CD4-positive, alpha-beta T cell (primary cell): Measurements from ENCODE around the gene CACNG7. TPM values are rescaled to one million over a fixed set of nuclear protein-coding genes. Genes with fewer than 3 reads are reported as not detected.
A peak's percentile ranks its signal among the peaks of the same experiment; 100 is the strongest.

Source experiments
- ATAC-seq: fragments of 200-7000 bp; cut with Tn5 transposase; one replicate; pipeline ENCODE4 v1.10.0; 2022; ENCODE audit warnings: mild to moderate bottlenecking; ENCODE audit not compliant: poor library complexity
- CTCF ChIA-PET: fragments of 350-600 bp; sonication (Branson Sonifier 250); formaldehyde crosslinking; loops from one replicate; lab custom pipeline; 2021; ENCODE audit warnings: antibody characterized with exemption, inconsistent platforms; lab: Charles Lee
- POLR2A ChIA-PET: fragments of 350-600 bp; sonication (Branson Sonifier 250); formaldehyde crosslinking; loops from one replicate; lab custom pipeline; 2021; ENCODE audit warnings: antibody characterized with exemption, inconsistent platforms; lab: Charles Lee
- DNase-seq, 14 experiments: peaks; one replicate each; pipeline ENCODE4 v3.0.0-alpha.2; 2013 to 2020; ENCODE audit warnings: mixed read lengths in 2 of 14
- H3K27ac ChIP-seq, 2 donors: one replicate each; pipeline versions ENCODE4 v1.5.1 to v1.7.0; 2013; ENCODE audit warnings: low read length in 2 of 2, low read depth in 1 of 2, mild to moderate bottlenecking in 1 of 2
- H3K27me3 ChIP-seq, 2 experiments: 1 replicate in 1 of 2; 2 replicates in 1 of 2; pipeline versions ENCODE4 v1.6.1 to v1.7.0; 2013; ENCODE audit warnings: low read length in 2 of 2, control low read depth in 1 of 2, mild to moderate bottlenecking in 1 of 2, moderate library complexity in 1 of 2; ENCODE audit not compliant: insufficient read depth in 2 of 2, control insufficient read depth in 1 of 2
- H3K36me3 ChIP-seq: one replicate; pipeline ENCODE4 v1.6.1; 2013; ENCODE audit warnings: low read length, control low read depth; ENCODE audit not compliant: insufficient read depth
- H3K4me1 ChIP-seq: one replicate; pipeline ENCODE4 v1.6.1; 2013; ENCODE audit warnings: low read length, control low read depth; ENCODE audit not compliant: insufficient read depth
- H3K4me3 ChIP-seq: one replicate; pipeline ENCODE4 v1.5.1; 2013; ENCODE audit warnings: mild to moderate bottlenecking, low read length, moderate library complexity
- H3K9me3 ChIP-seq, 2 experiments: 1 replicate in 1 of 2; 2 replicates in 1 of 2; pipeline versions ENCODE4 v1.6.1 to v1.7.0; 2013; ENCODE audit warnings: low read length in 2 of 2, mild to moderate bottlenecking in 2 of 2, control low read depth in 1 of 2, moderate library complexity in 1 of 2; ENCODE audit not compliant: control insufficient read depth in 1 of 2, insufficient read depth in 1 of 2
- H3K27ac Mint-ChIP-seq: one replicate; pipeline ENCODE4 v1.8.0; 2020; ENCODE audit warnings: mixed read lengths
- H3K27me3 Mint-ChIP-seq: one replicate; pipeline ENCODE4 v1.8.0; 2021; ENCODE audit warnings: mixed read lengths
- H3K36me3 Mint-ChIP-seq: one replicate; pipeline ENCODE4 v1.8.0; 2021; ENCODE audit warnings: low read depth, mixed read lengths
- H3K4me1 Mint-ChIP-seq: one replicate; pipeline ENCODE4 v1.8.0; 2021; ENCODE audit warnings: low read depth, mixed read lengths
- H3K4me3 Mint-ChIP-seq: one replicate; pipeline ENCODE4 v1.8.0; 2020; ENCODE audit warnings: mild to moderate bottlenecking, mixed read lengths
- H3K9me3 Mint-ChIP-seq: one replicate; pipeline ENCODE4 v1.8.0; 2020; ENCODE audit warnings: mixed read lengths
- CTCF ChIP-seq: fragments of 200-600 bp; IDR thresholded peaks from one replicate; pipeline ENCODE4 v1.8.0; 2022; ENCODE audit warnings: antibody characterized with exemption, mild to moderate bottlenecking
- intact Hi-C, 2 experiments: fragments of 100-400 bp; cut with DNase I in 1 of 2; cut with micrococcal nuclease in 1 of 2; formaldehyde crosslinking; loops; one replicate each; pipeline versions ENCODE4 v1.15.1 to v1.9.0; 2023 to 2025; cut with DNase I, micrococcal nuclease
- total RNA-seq, 174 experiments: library from RNA in 2 of 174; stranded (reverse) in 2 of 174; gene quantifications; one replicate each; pipeline ENCODE4 v1.2.3 and lab custom pipeline; 2021 to 2026

CACNG7 gene
- total RNA-seq, 2 experiments from 2014 or later: not detected

- H3K4me3 Mint-ChIP-seq: peak overlapping the region; percentile 99
- Histone ChIP-seq H3K27me3 (no peaks in the 10 kb centered on the region), H3K4me1 (peaks cover 48% of the 10 kb centered on the region), H3K36me3 (peaks cover 6% of the 10 kb centered on the region), H3K9me3 (no peaks in the 10 kb centered on the region), H3K27ac (peak overlapping the region; percentile 95 to 100), H3K4me3 (peak overlapping the region; percentile 100)
- peaks cover 39% of the 10 kb centered on the region for H3K4me1 Mint-ChIP-seq
- intact Hi-C loops: loop anchor here (2.0 to 10.0 kb wide), 8 partner anchors 17 to 599 kb away; partner anchors contain the start of genes LENG9 (in 2 of the 2), NDUFA3 (in 2 of the 2), OSCAR (in 1 of the 2) and PRKCG (in 1 of the 2)
- no peaks in the 10 kb centered on the region for H3K9me3 Mint-ChIP-seq
- DNase-seq (peak; percentile 27 to 91 (median 67)), ATAC-seq (peak; percentile 9)
- H3K27ac Mint-ChIP-seq: peak overlapping the region; percentile 99
- ChIA-PET POLR2A (interaction anchor here (0.8 to 3.8 kb wide), 8 partner anchors 9 to 271 kb away, joined by 3 to 71 read pairs (median 4); partner anchors contain the start of genes CNOT3 and PRKCG), CTCF (interaction anchor here (0.8 to 3.0 kb wide), 6 partner anchors 16 to 302 kb away, joined by 3 to 17 read pairs (median 3); partner anchors contain the start of gene PRKCG)
- no peaks in the 10 kb centered on the region for H3K27me3 Mint-ChIP-seq
- peaks cover 29% of the 10 kb centered on the region for H3K36me3 Mint-ChIP-seq
- TF ChIP-seq CTCF: no peak
Observed at GRCh38 chr19:53865918-53866864, 42.9 kb upstream of the CACNG7 start.

GRCh38 chr19:53866865-53867224 lies 42.2 kb upstream of the CACNG7 start:
- intact Hi-C loops: loop anchor here (1.0 to 10.0 kb wide), 9 partner anchors 15 to 598 kb away; partner anchors contain the start of genes LENG9 (in 2 of the 2), NDUFA3 (in 2 of the 2), OSCAR (in 1 of the 2) and PRKCG (in 1 of the 2)
- ChIA-PET POLR2A (interaction anchor here (0.6 to 3.8 kb wide), 15 partner anchors 8 to 1677 kb away, joined by 3 to 71 read pairs (median 4); partner anchors contain the start of genes LENG8, MBOAT7, PPP2R1A and PRKCG), CTCF (interaction anchor here (1.0 to 3.0 kb wide), 4 partner anchors 15 to 157 kb away, joined by 3 to 17 read pairs (median 4); partner anchors contain the start of gene PRKCG)
- Histone ChIP-seq H3K27ac (peak overlapping the region; percentile 95 to 100), H3K4me3 (peak overlapping the region; percentile 100), H3K27me3 (no peaks in the 10 kb centered on the region), H3K36me3 (peaks cover 6% of the 10 kb centered on the region), H3K9me3 (no peaks in the 10 kb centered on the region), H3K4me1 (peaks cover 53% of the 10 kb centered on the region)
- no peak for ATAC-seq
- Mint-ChIP-seq H3K9me3 (no peaks in the 10 kb centered on the region), H3K36me3 (peaks cover 34% of the 10 kb centered on the region), H3K4me1 (peaks cover 45% of the 10 kb centered on the region), H3K27ac (peak overlapping the region; percentile 99), H3K27me3 (no peaks in the 10 kb centered on the region), H3K4me3 (peak overlapping the region; percentile 99)
- DNase-seq: no peak
- TF ChIP-seq CTCF: no peak
